Kidney epithelial cell (primary cell): Measurements from ENCODE around the gene NFATC1. TPM values are rescaled to one million over a fixed set of nuclear protein-coding genes. Genes with fewer than 3 reads are reported as not detected.

Experiments
- DNase-seq: peaks from one replicate; pipeline ENCODE4 v3.0.0-alpha.2; 2010; ENCODE audit warnings: low read depth
- H3K27me3 ChIP-seq: 2 replicates; pipeline ENCODE4 v1.6.0; 2011; ENCODE audit warnings: low read length; ENCODE audit not compliant: control insufficient read depth, insufficient read depth
- H3K36me3 ChIP-seq: 2 replicates; pipeline ENCODE4 v1.5.1; 2011; ENCODE audit warnings: low read length; ENCODE audit not compliant: control insufficient read depth, insufficient read depth
- H3K4me3 ChIP-seq: 2 replicates; pipeline ENCODE4 v1.5.1; 2011; ENCODE audit warnings: low read depth, mild to moderate bottlenecking, control low read depth, low read length
- CTCF ChIP-seq: IDR thresholded peaks from 2 replicates; pipeline ENCODE4 v1.5.1; 2011; ENCODE audit warnings: mild to moderate bottlenecking, moderate library complexity, low read length, control low read depth, inconsistent platforms; ENCODE audit not compliant: insufficient read depth, poor library complexity, severe bottlenecking
- total RNA-seq: library from RNA; depleted of rRNA; stranded (reverse); fragments of >200 nt; gene quantifications from 2 replicates; pipeline ENCODE4 v1.2.3, GENCODE V29; 2015

The NFATC1 gene
- total RNA-seq, 1 donor from 2014 or later: 2.7 TPM

- H3K36me3 ChIP-seq: no peaks in the 10 kb centered on the region
- peaks cover 13% of the 10 kb centered on the region for H3K27me3 ChIP-seq
- H3K4me3 ChIP-seq: no peak overlapping the region
- DNase-seq: no peak
- TF ChIP-seq CTCF: no peak
Observed at GRCh38 chr18:79406708-79407107, 11.0 kb downstream of the NFATC1 start.

GRCh38 chr18:79409313-79409712, 13.6 kb downstream of the NFATC1 start:
- H3K27me3 ChIP-seq: peaks cover 10% of the 10 kb centered on the region
- DNase-seq: no peak

GRCh38 chr18:79410171-79410641, 14.5 kb downstream of the NFATC1 start:
- no peak for DNase-seq
- Histone ChIP-seq H3K36me3 (no peaks in the 10 kb centered on the region), H3K4me3 (no peak overlapping the region), H3K27me3 (peaks cover 5% of the 10 kb centered on the region)
- TF ChIP-seq CTCF: no peak

More at GRCh38 chr18:79409313-79409712, 13.6 kb downstream of the NFATC1 start:
- H3K36me3 ChIP-seq: no peaks in the 10 kb centered on the region
- no peak for TF ChIP-seq CTCF
- H3K4me3 ChIP-seq: no peak overlapping the region

- Histone ChIP-seq H3K27me3 (peaks cover 5% of the 10 kb centered on the region), H3K36me3 (no peaks in the 10 kb centered on the region), H3K4me3 (no peak overlapping the region)
- no peak for DNase-seq
- no peak for TF ChIP-seq CTCF
Observed at GRCh38 chr18:79410731-79411613, 15.2 kb downstream of the NFATC1 start.

- Histone ChIP-seq H3K36me3 (no peaks in the 10 kb centered on the region), H3K27me3 (peaks cover 8% of the 10 kb centered on the region), H3K4me3 (no peak overlapping the region)
- no peak for TF ChIP-seq CTCF
- no peak for DNase-seq
Observed at GRCh38 chr18:79411614-79412526, 16.1 kb downstream of the NFATC1 start.
